Activated CD8-positive, alpha-beta T cell treated with anti-CD3 and anti-CD28 coated beads for 36 hours (primary cell): ENCODE results near the gene RALB. TPM values are rescaled to one million over a fixed set of nuclear protein-coding genes. Genes with fewer than 3 reads are reported as not detected.

Experiments used
- ATAC-seq: fragments of 200-7000 bp; cut with Tn5 transposase; one replicate; pipeline ENCODE4 v1.10.0; 2021; ENCODE audit warnings: mild to moderate bottlenecking, moderate library complexity
- CTCF ChIA-PET: fragments of 350-600 bp; sonication (Branson Sonifier 250); formaldehyde crosslinking; loops from one replicate; lab custom pipeline; 2021; ENCODE audit warnings: antibody characterized with exemption; lab: Charles Lee
- POLR2A ChIA-PET: fragments of 350-600 bp; sonication (Branson Sonifier 250); formaldehyde crosslinking; loops from one replicate; lab custom pipeline; 2021; ENCODE audit warnings: antibody characterized with exemption; lab: Charles Lee
- DNase-seq: peaks from one replicate; pipeline ENCODE4 v3.0.0-alpha.2; 2020
- H3K27ac Mint-ChIP-seq: one replicate; pipeline ENCODE4 v1.8.0; 2021; ENCODE audit warnings: mild to moderate bottlenecking, mixed read lengths
- H3K27me3 Mint-ChIP-seq: one replicate; pipeline ENCODE4 v1.8.0; 2021; ENCODE audit warnings: mixed read lengths
- H3K36me3 Mint-ChIP-seq: one replicate; pipeline ENCODE4 v1.8.0; 2021; ENCODE audit warnings: low read depth, mixed read lengths
- H3K4me1 Mint-ChIP-seq: one replicate; pipeline ENCODE4 v1.8.0; 2021; ENCODE audit warnings: low read depth, mixed read lengths
- H3K4me3 Mint-ChIP-seq: one replicate; pipeline ENCODE4 v1.8.0; 2021; ENCODE audit warnings: mild to moderate bottlenecking, moderate library complexity, mixed read lengths
- H3K9me3 Mint-ChIP-seq: one replicate; pipeline ENCODE4 v1.8.0; 2021; ENCODE audit warnings: mixed read lengths
- CTCF ChIP-seq: fragments of 200-600 bp; IDR thresholded peaks from one replicate; pipeline ENCODE4 v1.8.0; 2022; ENCODE audit warnings: antibody characterized with exemption, mild to moderate bottlenecking
- intact Hi-C: fragments of 100-400 bp; cut with micrococcal nuclease; formaldehyde crosslinking; loops from one replicate; pipeline ENCODE4 v1.10.0; 2022
- total RNA-seq, 2 experiments: library from RNA; stranded (reverse); gene quantifications; one replicate each; pipeline ENCODE4 v1.2.3, GENCODE V29; 2021

RALB gene
- total RNA-seq, 2 experiments from 2014 or later: 16.7 to 17.6 TPM

GRCh38 chr2:120279708-120280107 lies 27.1 kb downstream of the RALB start:
- peaks cover 2% of the 10 kb centered on the region for H3K4me1 Mint-ChIP-seq
- no peak overlapping the region for H3K27ac Mint-ChIP-seq
- CTCF ChIA-PET: interaction anchor here (0.9 to 2.4 kb wide), 4 partner anchors 12 to 52 kb away, joined by 3 to 6 read pairs (median 4); no protein-coding TSS in a partner anchor
- H3K4me3 Mint-ChIP-seq: no peak overlapping the region
- ATAC-seq: no peak
- intact Hi-C loops: no loop called here
- peaks cover 5% of the 10 kb centered on the region for H3K9me3 Mint-ChIP-seq
- no peak for TF ChIP-seq CTCF
- no peak for DNase-seq
- POLR2A ChIA-PET: no interaction called here
- no peaks in the 10 kb centered on the region for H3K27me3 Mint-ChIP-seq
- peaks cover 20% of the 10 kb centered on the region for H3K36me3 Mint-ChIP-seq

- H3K4me1 Mint-ChIP-seq: peaks cover 14% of the 10 kb centered on the region
- no peak overlapping the region for H3K27ac Mint-ChIP-seq
- no peaks in the 10 kb centered on the region for H3K27me3 Mint-ChIP-seq
- H3K36me3 Mint-ChIP-seq: peaks cover 20% of the 10 kb centered on the region
- TF ChIP-seq CTCF: no peak
- no peak for ATAC-seq
- ChIA-PET CTCF (interaction anchor here (0.8 to 2.1 kb wide), 9 partner anchors 8 to 458 kb away, joined by 3 to 8 read pairs (median 3); no protein-coding TSS in a partner anchor), POLR2A (interaction anchor here (0.6 to 1.0 kb wide), 3 partner anchors 19 to 51 kb away, joined by 3 read pairs; no protein-coding TSS in a partner anchor)
- H3K4me3 Mint-ChIP-seq: no peak overlapping the region
- no peak for DNase-seq
- peaks cover 2% of the 10 kb centered on the region for H3K9me3 Mint-ChIP-seq
- intact Hi-C loops: no loop called here
Observed at GRCh38 chr2:120283649-120284048, 31.0 kb downstream of the RALB start.

- Mint-ChIP-seq H3K36me3 (peaks cover 12% of the 10 kb centered on the region), H3K9me3 (no peaks in the 10 kb centered on the region), H3K27me3 (no peaks in the 10 kb centered on the region), H3K4me3 (no peak overlapping the region), H3K27ac (no peak overlapping the region), H3K4me1 (peaks cover 14% of the 10 kb centered on the region)
- ATAC-seq: no peak
- no peak for DNase-seq
- intact Hi-C loops: no loop called here
- TF ChIP-seq CTCF: no peak
- ChIA-PET POLR2A (interaction anchor here (0.5 kb wide), 1 partner anchor 1035 kb away, joined by 3 read pairs; no protein-coding TSS in a partner anchor), CTCF (interaction anchor here (0.9 kb wide), 1 partner anchor 28 kb away, joined by 4 read pairs; no protein-coding TSS in a partner anchor)
Observed at GRCh38 chr2:120285056-120285455, 32.4 kb downstream of the RALB start.

GRCh38 chr2:120287183-120288015 lies 34.7 kb downstream of the RALB start:
- ChIA-PET CTCF (interaction anchor here (0.7 kb wide), 1 partner anchor 25 kb away, joined by 3 read pairs; no protein-coding TSS in a partner anchor), POLR2A (no interaction called here)
- Mint-ChIP-seq H3K27ac (peak overlapping the region; percentile 44), H3K4me1 (peaks cover 14% of the 10 kb centered on the region), H3K27me3 (no peaks in the 10 kb centered on the region), H3K4me3 (no peak overlapping the region), H3K9me3 (no peaks in the 10 kb centered on the region), H3K36me3 (peaks cover 10% of the 10 kb centered on the region)
- ATAC-seq (peak; percentile 94), DNase-seq (peak; percentile 47)
- TF ChIP-seq CTCF: no peak
- intact Hi-C loops: no loop called here

GRCh38 chr2:120288016-120288373 lies 35.3 kb downstream of the RALB start:
- no peak overlapping the region for H3K27ac Mint-ChIP-seq
- intact Hi-C loops: no loop called here
- H3K36me3 Mint-ChIP-seq: peaks cover 10% of the 10 kb centered on the region
- peaks cover 14% of the 10 kb centered on the region for H3K4me1 Mint-ChIP-seq
- no peak overlapping the region for H3K4me3 Mint-ChIP-seq
- ChIA-PET POLR2A (no interaction called here), CTCF (interaction anchor here (1.0 kb wide), 1 partner anchor 25 kb away, joined by 6 read pairs; no protein-coding TSS in a partner anchor)
- H3K9me3 Mint-ChIP-seq: no peaks in the 10 kb centered on the region
- no peak for ATAC-seq
- TF ChIP-seq CTCF: no peak
- no peak for DNase-seq
- no peaks in the 10 kb centered on the region for H3K27me3 Mint-ChIP-seq
